Measurements from ENCODE around the gene RTF2.
A peak's percentile ranks its signal among the peaks of the same experiment; 100 is the strongest.

The RTF2 gene, protein sequence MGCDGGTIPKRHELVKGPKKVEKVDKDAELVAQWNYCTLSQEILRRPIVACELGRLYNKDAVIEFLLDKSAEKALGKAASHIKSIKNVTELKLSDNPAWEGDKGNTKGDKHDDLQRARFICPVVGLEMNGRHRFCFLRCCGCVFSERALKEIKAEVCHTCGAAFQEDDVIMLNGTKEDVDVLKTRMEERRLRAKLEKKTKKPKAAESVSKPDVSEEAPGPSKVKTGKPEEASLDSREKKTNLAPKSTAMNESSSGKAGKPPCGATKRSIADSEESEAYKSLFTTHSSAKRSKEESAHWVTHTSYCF

DNA sequence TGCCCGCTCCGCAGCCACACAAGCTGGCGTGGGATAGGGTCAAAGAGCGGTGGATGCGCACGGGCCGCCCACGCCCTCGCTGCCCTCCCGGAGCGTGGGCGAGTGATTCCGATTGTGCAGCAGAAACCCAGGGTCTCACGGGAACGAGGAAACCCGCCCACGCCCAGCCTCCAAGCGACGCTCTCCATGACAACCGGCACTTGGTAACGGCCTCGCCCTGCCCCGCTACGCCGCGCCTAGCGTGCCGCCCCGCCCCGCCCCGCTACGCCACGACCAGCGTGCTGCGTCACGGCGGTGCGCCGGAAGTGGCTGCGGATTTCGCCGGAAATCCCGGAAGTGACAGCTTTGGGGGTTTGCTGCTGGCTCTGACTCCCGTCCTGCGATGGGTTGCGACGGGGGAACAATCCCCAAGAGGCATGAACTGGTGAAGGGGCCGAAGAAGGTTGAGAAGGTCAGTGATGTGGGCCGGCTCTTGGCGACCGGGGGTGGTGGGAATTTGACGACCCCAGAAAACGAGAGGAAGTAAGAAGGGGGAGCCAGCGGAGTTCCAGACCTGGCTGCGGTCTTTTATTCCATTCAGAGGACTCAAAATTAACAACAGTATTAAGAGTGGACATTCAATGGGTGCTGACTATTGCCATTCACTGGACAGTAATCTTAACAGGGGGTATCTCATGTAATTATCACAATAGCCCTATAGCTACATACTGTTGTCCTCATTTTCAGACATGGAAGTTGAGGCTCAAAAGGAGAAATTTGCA, at the start of gene RTF2:
Gene RTF2 (plus strand): TSS at position 312 of the 761 bp plus-strand sequence. CDS start 71 bp downstream, at position 383.
- peak within 1 kb of the TSS; percentile 97 for H3K4me3 Mint-ChIP-seq
- no peaks in the 10 kb centered on the region for H3K9me3 Mint-ChIP-seq
- H3K27me3 Mint-ChIP-seq = no peaks in the 10 kb centered on the region
- peaks cover 13% of the 10 kb centered on the region for H3K36me3 Mint-ChIP-seq (ENCODE audit: low read depth)
- peaks cover 51% of the 10 kb centered on the region for H3K4me1 Mint-ChIP-seq (ENCODE audit: low read depth)
- peak within 1 kb of the TSS; percentile 98 for H3K27ac Mint-ChIP-seq

GRCh38 chr20:56420028-56420427, 48.4 kb upstream of the RTF2 start:
- Mint-ChIP-seq H3K27ac (peak overlapping the region; percentile 71), H3K4me1 (ENCODE audit: low read depth) (peaks cover 92% of the 10 kb centered on the region), H3K4me3 (no peak overlapping the region), H3K36me3 (ENCODE audit: low read depth) (peaks cover 22% of the 10 kb centered on the region), H3K9me3 (no peaks in the 10 kb centered on the region), H3K27me3 (no peaks in the 10 kb centered on the region)

GRCh38 chr20:56420940-56421688, 47.3 kb upstream of the RTF2 start:
- no peaks in the 10 kb centered on the region for H3K9me3 Mint-ChIP-seq
- peak overlapping the region; percentile 68 for H3K27ac Mint-ChIP-seq
- peak overlapping the region; percentile 11 for H3K4me3 Mint-ChIP-seq
- H3K4me1 Mint-ChIP-seq (ENCODE audit: low read depth) = peaks cover 87% of the 10 kb centered on the region
- no peaks in the 10 kb centered on the region for H3K27me3 Mint-ChIP-seq
- H3K36me3 Mint-ChIP-seq (ENCODE audit: low read depth) = peaks cover 21% of the 10 kb centered on the region

- peaks cover 11% of the 10 kb centered on the region for H3K36me3 Mint-ChIP-seq (ENCODE audit: low read depth)
- no peaks in the 10 kb centered on the region for H3K27me3 Mint-ChIP-seq
- no peaks in the 10 kb centered on the region for H3K9me3 Mint-ChIP-seq
- peak overlapping the region; percentile 87 for H3K27ac Mint-ChIP-seq
- peaks cover 84% of the 10 kb centered on the region for H3K4me1 Mint-ChIP-seq (ENCODE audit: low read depth)
- H3K4me3 Mint-ChIP-seq = peak overlapping the region; percentile 27
Measured at GRCh38 chr20:56422076-56422823, 46.2 kb upstream of the RTF2 start.

- H3K36me3 Mint-ChIP-seq (ENCODE audit: low read depth) = peaks cover 6% of the 10 kb centered on the region
- H3K4me3 Mint-ChIP-seq = peak overlapping the region; percentile 27
- H3K27ac Mint-ChIP-seq = peak overlapping the region; percentile 87
- no peaks in the 10 kb centered on the region for H3K9me3 Mint-ChIP-seq
- H3K27me3 Mint-ChIP-seq = no peaks in the 10 kb centered on the region
- peaks cover 84% of the 10 kb centered on the region for H3K4me1 Mint-ChIP-seq (ENCODE audit: low read depth)
Measured at GRCh38 chr20:56422824-56423189, 45.6 kb upstream of the RTF2 start.

DNA sequence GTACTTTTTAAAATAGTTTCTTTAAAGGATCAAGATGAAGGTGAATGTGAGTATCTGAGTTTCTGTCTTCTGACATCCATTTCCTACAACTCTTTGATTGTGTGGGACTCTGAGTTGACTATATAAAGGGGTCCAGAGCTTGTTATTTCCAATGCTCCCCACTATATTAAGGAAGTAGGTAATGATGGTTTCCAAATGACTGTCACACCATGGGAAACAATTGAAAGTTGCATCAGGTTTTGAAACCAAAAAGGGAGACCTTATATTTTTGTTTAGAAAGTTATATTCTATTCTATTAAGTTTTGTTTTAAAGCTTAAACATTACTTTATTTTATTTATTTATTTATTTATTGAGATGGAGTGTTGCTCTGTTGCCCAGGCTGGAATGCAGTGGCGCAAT, 45.2 kb upstream of the RTF2 start:
- no peaks in the 10 kb centered on the region for H3K9me3 Mint-ChIP-seq
- no peaks in the 10 kb centered on the region for H3K27me3 Mint-ChIP-seq
- H3K27ac Mint-ChIP-seq = peak overlapping the region; percentile 87
- peak overlapping the region; percentile 17 for H3K4me3 Mint-ChIP-seq
- peaks cover 84% of the 10 kb centered on the region for H3K4me1 Mint-ChIP-seq (ENCODE audit: low read depth)
- H3K36me3 Mint-ChIP-seq (ENCODE audit: low read depth) = peaks cover 5% of the 10 kb centered on the region

- Mint-ChIP-seq H3K27me3 (no peaks in the 10 kb centered on the region), H3K36me3 (ENCODE audit: low read depth) (peaks cover 3% of the 10 kb centered on the region), H3K4me3 (no peak overlapping the region), H3K4me1 (ENCODE audit: low read depth) (peaks cover 84% of the 10 kb centered on the region), H3K9me3 (no peaks in the 10 kb centered on the region), H3K27ac (no peak overlapping the region)
Measured at GRCh38 chr20:56423886-56424285, 44.5 kb upstream of the RTF2 start.

GRCh38 chr20:56424931-56425330, 43.5 kb upstream of the RTF2 start:
- Mint-ChIP-seq H3K36me3 (ENCODE audit: low read depth) (peaks cover 7% of the 10 kb centered on the region), H3K9me3 (no peaks in the 10 kb centered on the region), H3K27me3 (no peaks in the 10 kb centered on the region), H3K27ac (no peak overlapping the region), H3K4me1 (ENCODE audit: low read depth) (peaks cover 87% of the 10 kb centered on the region), H3K4me3 (no peak overlapping the region)

DNA sequence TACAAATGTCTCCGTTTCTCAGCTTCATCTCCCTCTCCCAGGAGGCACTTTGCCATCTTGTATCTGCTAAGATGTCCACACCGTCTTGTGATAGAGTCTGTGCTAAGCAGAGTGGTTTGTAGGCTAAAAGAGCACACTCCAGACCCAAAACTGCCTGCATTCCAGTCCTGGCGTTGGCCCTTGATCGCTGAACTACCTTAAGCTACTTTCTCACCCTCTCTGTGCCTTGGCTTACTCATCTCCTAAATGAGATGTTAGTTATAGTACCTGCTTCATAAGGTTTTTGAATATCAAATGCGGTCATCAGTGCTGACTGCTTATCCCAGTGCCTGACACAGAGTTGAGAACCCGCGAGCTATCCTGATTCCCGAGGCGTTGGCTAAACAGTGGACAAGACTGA, 42.4 kb upstream of the RTF2 start:
- Mint-ChIP-seq H3K4me1 (ENCODE audit: low read depth) (peaks cover 87% of the 10 kb centered on the region), H3K36me3 (ENCODE audit: low read depth) (peaks cover 12% of the 10 kb centered on the region), H3K27ac (no peak overlapping the region), H3K27me3 (no peaks in the 10 kb centered on the region), H3K4me3 (no peak overlapping the region), H3K9me3 (no peaks in the 10 kb centered on the region)

- Mint-ChIP-seq H3K9me3 (no peaks in the 10 kb centered on the region), H3K36me3 (ENCODE audit: low read depth) (peaks cover 12% of the 10 kb centered on the region), H3K4me3 (no peak overlapping the region), H3K27me3 (no peaks in the 10 kb centered on the region), H3K4me1 (ENCODE audit: low read depth) (peaks cover 81% of the 10 kb centered on the region), H3K27ac (no peak overlapping the region)
Measured at GRCh38 chr20:56426926-56427325, 41.5 kb upstream of the RTF2 start.

DNA sequence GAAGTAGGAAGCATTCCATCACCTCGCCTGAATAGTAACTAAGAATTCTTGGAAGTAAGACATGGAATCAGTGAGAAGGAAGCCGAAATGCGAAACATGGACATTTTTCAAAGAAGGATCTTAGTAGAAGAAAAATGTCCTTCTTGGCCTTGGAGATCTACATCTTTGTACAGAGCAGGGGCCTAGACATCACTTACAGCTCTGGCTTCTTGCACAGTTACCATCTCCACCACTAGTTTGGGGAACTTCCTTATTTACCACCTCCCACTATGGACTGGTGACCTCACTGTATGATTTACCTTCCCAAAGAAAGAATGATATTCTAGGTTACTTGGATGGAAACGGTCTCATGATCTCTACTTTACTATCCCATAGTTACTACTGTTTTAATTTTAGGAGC, 40.6 kb upstream of the RTF2 start:
- Mint-ChIP-seq H3K27me3 (no peaks in the 10 kb centered on the region), H3K27ac (peak overlapping the region; percentile 3), H3K9me3 (no peaks in the 10 kb centered on the region), H3K4me3 (no peak overlapping the region), H3K36me3 (ENCODE audit: low read depth) (peaks cover 12% of the 10 kb centered on the region), H3K4me1 (ENCODE audit: low read depth) (peaks cover 75% of the 10 kb centered on the region)

- Mint-ChIP-seq H3K9me3 (no peaks in the 10 kb centered on the region), H3K36me3 (ENCODE audit: low read depth) (peaks cover 16% of the 10 kb centered on the region), H3K27me3 (no peaks in the 10 kb centered on the region), H3K4me1 (ENCODE audit: low read depth) (peaks cover 76% of the 10 kb centered on the region), H3K27ac (peak overlapping the region; percentile 94), H3K4me3 (no peak overlapping the region)
Measured at GRCh38 chr20:56428410-56428809, 40.0 kb upstream of the RTF2 start.

GRCh38 chr20:56428881-56429280, 39.5 kb upstream of the RTF2 start:
- H3K9me3 Mint-ChIP-seq = no peaks in the 10 kb centered on the region
- H3K36me3 Mint-ChIP-seq (ENCODE audit: low read depth) = peaks cover 16% of the 10 kb centered on the region
- peak overlapping the region; percentile 94 for H3K27ac Mint-ChIP-seq
- peaks cover 76% of the 10 kb centered on the region for H3K4me1 Mint-ChIP-seq (ENCODE audit: low read depth)
- H3K27me3 Mint-ChIP-seq = no peaks in the 10 kb centered on the region
- peak overlapping the region; percentile 70 for H3K4me3 Mint-ChIP-seq

DNA sequence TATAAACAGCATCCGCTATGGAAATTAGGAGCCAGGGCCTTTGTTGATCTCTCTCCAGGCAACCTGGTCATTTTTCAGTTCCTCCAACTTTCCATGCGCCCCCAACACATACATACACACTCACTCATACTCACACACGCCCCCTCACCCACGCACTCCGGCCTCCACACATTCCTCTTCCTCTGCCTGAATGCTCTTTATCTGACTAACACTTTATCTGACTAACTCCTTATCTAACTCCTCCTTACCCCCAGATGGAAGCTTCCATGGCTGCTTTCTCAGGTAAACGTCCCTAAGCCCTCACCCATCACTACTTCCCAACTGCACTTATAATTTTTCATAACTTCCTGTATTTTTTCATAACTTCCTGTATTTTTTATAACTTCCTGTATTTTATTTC, 38.9 kb upstream of the RTF2 start:
- Mint-ChIP-seq H3K4me3 (peak overlapping the region; percentile 70), H3K27me3 (no peaks in the 10 kb centered on the region), H3K4me1 (ENCODE audit: low read depth) (peaks cover 74% of the 10 kb centered on the region)

More for the DNA sequence above, 38.9 kb upstream of the RTF2 start:
- Mint-ChIP-seq H3K36me3 (ENCODE audit: low read depth) (peaks cover 16% of the 10 kb centered on the region), H3K27ac (peak overlapping the region; percentile 94), H3K9me3 (no peaks in the 10 kb centered on the region)

Data from stimulated activated naive CD8-positive, alpha-beta T cell treated with anti-CD3 and anti-CD28 coated beads, Interleukin-15, Interleukin-2, amounts not matched to agents 100 ng/mL and 50 ng/mL, for 24 hours (primary cell).